Measurements from ENCODE around the gene ASB16. TPM values are rescaled to one million over a fixed set of nuclear protein-coding genes. Genes with fewer than 3 reads are reported as not detected.
"Not testable (repeated sequence)": the region's sequence is repeated elsewhere in the genome, so short reads cannot be mapped to it uniquely, and the experiment has no call there.

The ASB16 gene, protein sequence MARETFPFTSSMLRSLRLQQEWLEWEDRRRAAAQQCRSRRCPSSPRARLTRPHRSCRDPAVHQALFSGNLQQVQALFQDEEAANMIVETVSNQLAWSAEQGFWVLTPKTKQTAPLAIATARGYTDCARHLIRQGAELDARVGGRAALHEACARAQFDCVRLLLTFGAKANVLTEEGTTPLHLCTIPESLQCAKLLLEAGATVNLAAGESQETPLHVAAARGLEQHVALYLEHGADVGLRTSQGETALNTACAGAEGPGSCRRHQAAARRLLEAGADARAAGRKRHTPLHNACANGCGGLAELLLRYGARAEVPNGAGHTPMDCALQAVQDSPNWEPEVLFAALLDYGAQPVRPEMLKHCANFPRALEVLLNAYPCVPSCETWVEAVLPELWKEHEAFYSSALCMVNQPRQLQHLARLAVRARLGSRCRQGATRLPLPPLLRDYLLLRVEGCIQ
- not detected in 2 replicates for total RNA-seq (2014; rRNA removed)
- 0.64 TPM for polyA plus RNA-seq (2012)

DNA sequence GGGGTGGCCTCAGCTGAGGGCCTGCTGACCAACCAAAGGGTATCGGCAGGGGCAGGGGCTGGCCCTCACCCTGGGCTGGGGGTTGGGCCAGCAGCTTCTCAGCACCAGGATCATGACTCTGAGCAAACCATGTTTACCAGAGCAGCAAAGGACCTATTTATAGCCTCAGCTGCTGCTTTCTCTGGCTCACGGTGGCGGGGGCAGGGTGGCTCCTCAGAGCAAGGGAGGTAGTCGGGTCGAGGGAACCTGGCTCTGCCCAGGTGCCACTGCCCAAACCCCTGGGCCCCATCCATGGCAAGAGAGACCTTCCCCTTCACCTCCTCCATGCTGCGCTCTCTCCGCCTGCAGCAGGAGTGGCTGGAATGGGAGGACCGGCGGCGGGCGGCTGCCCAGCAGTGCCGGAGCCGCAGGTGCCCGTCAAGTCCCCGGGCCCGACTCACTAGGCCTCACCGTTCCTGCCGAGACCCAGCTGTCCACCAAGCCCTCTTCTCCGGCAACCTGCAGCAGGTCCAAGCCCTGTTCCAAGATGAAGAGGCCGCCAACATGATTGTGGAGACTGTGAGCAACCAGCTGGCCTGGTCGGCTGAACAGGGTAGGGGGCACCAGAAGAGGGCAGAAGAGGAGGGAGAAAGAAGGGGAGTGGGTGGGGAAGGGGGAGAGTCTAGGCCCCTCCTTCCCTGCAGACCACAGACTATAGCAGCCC is at the start of gene ASB16:
Gene ASB16, plus strand, starts transcription at position 206 of the 703 bp plus-strand sequence. Its CDS starts 86 bp downstream, at position 292.
- DNase-seq (ENCODE audit: low read depth): peak; percentile 55

DNA sequence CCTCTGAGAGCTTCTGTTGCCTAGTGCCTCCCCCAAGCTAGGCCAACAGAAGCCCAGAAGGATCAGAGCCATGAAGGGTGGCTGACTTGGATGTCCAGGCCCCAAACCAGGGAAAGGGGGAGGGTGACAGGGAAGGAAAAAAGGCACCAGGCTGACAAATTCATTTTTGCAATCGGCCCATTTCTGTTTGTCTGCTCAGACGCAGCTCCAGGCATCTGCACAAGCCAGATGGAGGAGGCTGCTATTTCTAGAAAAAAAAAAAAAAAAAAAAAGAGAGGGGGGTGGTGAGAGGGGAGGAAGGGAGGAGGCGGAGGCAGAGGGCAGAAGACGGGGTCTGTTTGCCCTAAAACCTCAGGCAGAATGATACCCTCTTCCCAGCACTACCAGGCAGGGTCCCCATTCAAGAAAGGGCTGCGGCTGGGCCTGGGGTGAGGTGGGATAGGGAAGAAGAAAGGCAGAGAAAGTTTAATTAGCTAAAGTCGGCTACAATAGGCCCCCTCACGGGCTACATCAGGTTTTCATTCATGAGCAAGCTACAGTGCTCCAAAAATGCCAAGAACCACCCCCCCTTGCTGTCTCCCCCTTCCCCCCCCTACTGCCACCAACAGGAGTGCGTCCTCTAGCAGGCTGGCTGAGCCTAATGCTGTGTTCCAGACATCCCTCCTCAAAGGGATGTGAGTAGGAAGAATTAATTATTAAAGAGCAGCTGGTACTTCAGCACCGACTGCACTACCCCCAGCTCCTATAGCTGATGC is 49.5 kb upstream of the ASB16 start:
- DNase-seq (ENCODE audit: low read depth): no peak

GRCh38 chr17:44121997-44122815 is 48.3 kb upstream of the ASB16 start:
- DNase-seq (ENCODE audit: low read depth): no peak

- DNase-seq (ENCODE audit: low read depth): no peak
These were observed 47.6 kb upstream of the ASB16 start for GRCh38 chr17:44122816-44123355.

GRCh38 chr17:44123356-44124117 is 47.0 kb upstream of the ASB16 start, which contains the start of gene HDAC5:
TSS of gene HDAC5 (minus strand) at chr17:44123641. CDS start at chr17:44117515, 6,126 bp downstream.
- peak; percentile 91 for DNase-seq (ENCODE audit: low read depth)

GRCh38 chr17:44124118-44124438 is 46.4 kb upstream of the ASB16 start:
- DNase-seq (ENCODE audit: low read depth): no peak

DNA sequence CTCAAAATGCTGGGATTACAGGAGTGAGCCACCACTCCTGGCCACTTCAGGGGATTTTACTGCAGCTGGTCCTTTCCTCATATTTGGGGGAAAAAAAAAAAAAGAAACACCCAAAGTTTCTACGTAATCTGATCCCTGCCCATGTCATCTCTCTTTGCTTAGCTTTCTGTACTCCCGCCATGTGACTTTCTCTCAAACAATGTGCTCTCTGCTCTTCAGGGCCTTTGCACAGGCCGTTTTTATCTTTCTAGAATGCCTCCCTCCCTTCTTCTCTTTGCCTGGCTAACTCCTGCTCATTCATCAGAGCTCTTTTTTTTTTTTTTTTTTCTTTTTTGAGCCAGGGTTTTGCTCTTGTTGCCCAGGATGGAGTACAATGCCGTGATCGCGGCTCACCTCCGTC is 42.1 kb upstream of the ASB16 start:
- DNase-seq (ENCODE audit: low read depth): no peak

- DNase-seq (ENCODE audit: low read depth): no peak
These were observed 39.7 kb upstream of the ASB16 start for GRCh38 chr17:44130693-44131349.

DNA sequence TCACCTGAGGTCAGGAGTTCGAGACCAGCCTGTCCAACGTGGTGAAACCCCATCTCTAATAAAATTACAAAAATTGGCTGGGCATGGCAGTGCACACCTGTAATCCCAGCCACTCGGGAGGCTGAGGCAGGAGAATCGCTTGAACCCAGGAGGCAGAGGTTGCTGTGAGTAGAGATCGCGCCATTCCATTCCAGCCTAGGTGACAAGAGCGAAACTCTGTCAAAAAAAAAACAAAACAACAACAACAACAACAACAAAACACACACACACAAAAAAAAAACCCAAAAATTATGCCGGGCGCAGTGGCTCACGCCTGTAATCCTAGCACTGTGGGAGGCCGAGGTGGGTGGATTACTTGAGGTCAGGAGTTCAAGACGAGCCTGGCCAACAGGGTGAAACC is 39.1 kb upstream of the ASB16 start:
- DNase-seq (ENCODE audit: low read depth): not testable (repeated sequence)

- DNase-seq (ENCODE audit: low read depth): peak; percentile 19
These were observed 38.2 kb upstream of the ASB16 start for GRCh38 chr17:44132275-44132821.

DNA sequence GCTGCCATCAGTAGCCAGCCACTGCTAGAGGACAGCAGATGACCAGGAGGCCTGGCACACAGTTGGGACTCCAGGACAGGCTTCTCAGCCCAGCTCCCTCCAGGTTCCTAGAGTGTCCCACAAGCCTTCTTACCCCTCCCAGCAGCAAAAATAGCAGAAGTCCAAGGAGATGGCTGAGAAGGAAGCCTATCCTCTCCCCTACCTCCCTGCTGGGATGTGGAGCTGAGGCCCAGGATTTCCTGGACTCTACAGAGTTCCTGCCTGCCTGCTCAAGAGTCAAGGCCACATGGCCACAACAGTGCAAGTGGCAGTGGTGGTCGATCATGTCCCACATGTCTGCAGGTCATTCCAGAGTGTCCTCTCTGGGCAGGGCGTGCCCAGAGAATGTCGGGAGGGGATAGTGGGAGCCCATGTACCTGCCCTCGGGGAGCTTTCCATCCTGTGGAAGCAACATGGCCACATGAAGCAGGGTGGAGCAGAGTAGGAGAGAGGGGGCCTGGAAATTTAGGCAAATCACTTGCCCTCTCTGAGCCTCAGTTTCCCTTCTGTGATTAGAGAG is 36.5 kb upstream of the ASB16 start:
- no peak for DNase-seq (ENCODE audit: low read depth)

DNA sequence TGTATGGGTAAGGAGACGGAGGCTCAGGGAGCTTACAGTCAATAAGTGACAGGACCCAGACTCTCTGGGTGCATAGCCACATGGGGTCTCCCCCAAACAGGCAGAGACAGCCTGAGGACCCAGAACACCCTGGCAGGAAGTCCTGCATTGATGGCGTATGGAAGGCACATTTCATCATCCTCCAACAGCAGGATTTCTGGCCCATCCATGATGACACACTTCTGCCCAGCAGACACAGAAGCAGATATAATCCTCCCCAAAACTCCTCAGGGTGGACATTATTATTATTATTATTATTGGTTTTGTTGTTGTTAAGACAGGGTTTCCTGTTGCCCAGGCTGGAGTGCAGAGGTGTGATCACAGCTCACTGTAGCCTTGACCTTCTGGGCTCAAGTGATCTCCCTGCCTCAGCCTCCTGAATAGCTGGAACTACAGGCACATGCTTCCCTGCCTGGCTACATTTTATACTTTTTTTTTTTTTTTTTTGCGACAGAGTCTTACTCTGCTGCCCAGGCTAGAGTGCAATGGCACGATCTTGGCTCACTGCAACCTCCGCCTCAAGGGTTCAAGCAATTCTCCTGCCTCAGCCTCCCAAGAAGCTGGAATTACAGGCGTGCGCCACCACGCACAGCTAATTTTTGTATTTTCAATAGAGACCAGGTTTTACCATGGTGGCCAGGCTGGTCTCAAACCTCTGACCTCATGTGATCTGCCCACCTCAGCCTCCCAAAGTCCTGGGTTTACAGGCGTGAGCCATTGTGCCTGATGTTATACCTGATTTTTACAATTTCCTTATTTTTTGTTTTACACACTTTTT is 35.5 kb upstream of the ASB16 start:
- no peak for DNase-seq (ENCODE audit: low read depth)

DNA sequence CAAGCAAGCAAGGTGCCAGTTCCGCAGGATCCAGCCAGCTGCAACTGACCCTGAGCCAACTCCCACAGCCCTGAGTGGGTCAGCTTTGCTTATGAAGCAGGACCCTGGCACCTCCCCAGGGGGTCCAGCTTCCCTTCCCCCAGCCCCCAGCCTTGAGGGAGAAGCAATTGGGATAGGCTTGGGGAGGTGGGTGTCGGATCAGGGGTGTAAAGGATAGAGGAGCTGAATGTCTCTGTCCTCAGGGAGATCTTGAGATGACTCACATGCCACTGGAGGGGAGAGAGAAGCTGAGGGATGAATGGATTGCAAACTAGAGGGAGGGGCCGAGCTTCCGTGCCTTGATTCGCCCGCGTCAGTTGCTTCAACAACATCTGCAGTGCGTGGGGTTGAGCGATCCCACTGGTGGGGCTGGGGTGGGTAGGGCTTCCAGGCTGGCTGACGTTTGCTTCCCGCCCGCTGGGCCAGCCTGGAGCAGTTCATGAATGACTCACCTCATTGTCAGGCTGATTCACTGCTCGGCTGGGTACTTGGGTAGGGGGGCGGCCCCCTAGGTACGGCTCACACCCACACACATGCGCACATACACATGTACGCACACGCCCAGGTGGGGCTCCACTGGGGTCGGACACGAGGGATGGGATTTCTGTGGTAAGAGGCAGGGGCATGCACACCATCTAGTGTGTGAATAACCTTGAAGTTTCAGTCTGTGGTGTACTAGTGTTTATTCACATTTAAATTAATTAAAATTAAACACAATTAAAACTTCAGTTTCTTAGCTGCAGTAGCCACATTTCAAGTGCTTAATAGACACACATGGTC is 32.4 kb upstream of the ASB16 start:
- DNase-seq (ENCODE audit: low read depth): peak; percentile 98

GRCh38 chr17:44143921-44144320 is 26.6 kb upstream of the ASB16 start:
- DNase-seq (ENCODE audit: low read depth): not testable (repeated sequence)

DNA sequence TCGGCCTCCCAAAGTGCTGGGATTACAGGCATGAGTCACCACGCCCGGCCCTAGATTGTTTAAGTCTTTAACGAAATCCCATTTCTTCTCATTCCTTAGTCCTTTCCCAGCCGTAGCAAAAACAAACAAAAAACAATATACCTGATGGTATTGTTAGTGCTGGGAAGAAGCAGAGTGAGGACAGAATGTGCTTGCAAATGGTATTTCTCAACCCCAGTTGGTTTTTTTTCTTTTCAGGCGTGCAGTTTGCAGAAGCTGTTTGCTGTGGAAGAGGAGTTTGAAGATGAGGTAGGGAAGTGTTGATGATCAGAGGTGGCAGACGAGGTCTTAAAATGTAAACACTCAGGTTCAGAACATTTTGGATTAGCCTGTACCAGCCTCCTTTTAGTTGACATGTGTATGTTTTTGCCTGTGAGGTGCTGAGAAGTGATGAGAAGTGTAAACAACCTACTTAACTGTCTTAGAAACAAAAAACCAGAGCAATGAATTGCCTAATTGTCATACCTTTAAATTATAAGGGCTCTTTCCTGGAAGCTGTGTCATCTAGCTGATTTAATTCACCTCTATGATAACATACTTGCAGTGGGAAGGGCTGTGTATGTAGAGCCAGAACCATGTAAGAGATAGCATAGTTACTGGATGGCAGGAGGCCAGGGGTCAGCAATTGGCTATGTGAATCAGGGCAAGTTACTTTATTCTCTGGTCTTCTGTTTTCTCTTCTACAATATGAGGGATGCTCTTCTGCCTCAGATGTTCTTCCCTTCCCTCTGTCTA is 25.4 kb upstream of the ASB16 start:
- no peak for DNase-seq (ENCODE audit: low read depth)
